ENCODE results near the gene TNFRSF1B. TPM values are rescaled to one million over a fixed set of nuclear protein-coding genes. Genes with fewer than 3 reads are reported as not detected.

TNFRSF1B gene
- total and polyA plus RNA-seq, 9 of the 15 experiments (the other 6 are each of a cell fraction or from before 2014, with no cell fraction given): 8.8 to 91.3 (median 36.0) TPM

DNA sequence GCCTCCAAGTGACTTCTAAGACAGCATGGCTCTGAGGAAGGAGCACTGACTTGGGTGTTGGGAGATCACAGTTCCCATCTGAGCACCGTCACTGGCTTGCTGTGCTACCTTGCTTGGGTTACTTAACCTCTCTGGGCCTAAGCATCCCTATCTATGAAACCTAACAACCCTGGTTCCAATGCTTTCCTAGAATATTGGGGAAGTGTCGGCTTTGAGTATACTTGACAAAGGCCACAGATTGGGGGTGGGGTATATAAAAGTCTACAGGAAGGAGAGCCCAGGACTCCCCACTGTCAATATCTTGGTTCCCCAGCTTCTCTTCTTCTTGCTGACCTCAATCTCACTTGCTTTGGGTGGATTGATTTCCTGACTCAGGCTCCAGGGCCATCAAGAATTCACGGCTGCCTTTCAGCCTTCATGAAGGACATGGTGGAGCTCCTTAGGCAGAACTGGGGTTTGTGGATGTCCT is 6.3 kb downstream of the TNFRSF1B start (continued):
- TF ChIP-seq ADNP (tag; IDR thresholded peaks at IDR 0.05): 0 out of 2 replicates have a peak, but pooled peaks have one; percentile 24
- TF ChIP-seq PTBP1 (IDR thresholded peaks at IDR 0.05; ENCODE audit: low read depth, low read length): 0 out of 2 replicates have a peak, but pooled peaks have one; percentile 77
- TF ChIP-seq FUS (optimal IDR thresholded peaks at IDR 0.05; ENCODE audit: low read depth, low read length): no peak
- TF ChIP-seq ZBED1 (IDR thresholded peaks at IDR 0.05): no peak
- no peak for TF ChIP-seq ATF7 (IDR thresholded peaks at IDR 0.05)
- TF ChIP-seq, protein P1, sequence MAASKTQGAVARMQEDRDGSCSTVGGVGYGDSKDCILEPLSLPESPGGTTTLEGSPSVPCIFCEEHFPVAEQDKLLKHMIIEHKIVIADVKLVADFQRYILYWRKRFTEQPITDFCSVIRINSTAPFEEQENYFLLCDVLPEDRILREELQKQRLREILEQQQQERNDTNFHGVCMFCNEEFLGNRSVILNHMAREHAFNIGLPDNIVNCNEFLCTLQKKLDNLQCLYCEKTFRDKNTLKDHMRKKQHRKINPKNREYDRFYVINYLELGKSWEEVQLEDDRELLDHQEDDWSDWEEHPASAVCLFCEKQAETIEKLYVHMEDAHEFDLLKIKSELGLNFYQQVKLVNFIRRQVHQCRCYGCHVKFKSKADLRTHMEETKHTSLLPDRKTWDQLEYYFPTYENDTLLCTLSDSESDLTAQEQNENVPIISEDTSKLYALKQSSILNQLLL (CRISPR knock-in tag; IDR thresholded peaks at IDR 0.05; ENCODE audit: borderline replicate concordance): no peak
- TF ChIP-seq TSC22D4 (tag; IDR thresholded peaks at IDR 0.05): no peak
- peak; percentile 48 to 87; a peak in 3 of 4 replicates for TF ChIP-seq RCOR1 (IDR thresholded peaks at IDR 0.05; ENCODE audit: borderline replicate concordance in 1 of 2, low read depth in 2 of 2, low read length in 2 of 2)
- peak; percentile 12; the same call in 1 of the 2 replicates for TF ChIP-seq CBFA2T3 (IDR thresholded peaks at IDR 0.05)
- TF ChIP-seq, protein P2, sequence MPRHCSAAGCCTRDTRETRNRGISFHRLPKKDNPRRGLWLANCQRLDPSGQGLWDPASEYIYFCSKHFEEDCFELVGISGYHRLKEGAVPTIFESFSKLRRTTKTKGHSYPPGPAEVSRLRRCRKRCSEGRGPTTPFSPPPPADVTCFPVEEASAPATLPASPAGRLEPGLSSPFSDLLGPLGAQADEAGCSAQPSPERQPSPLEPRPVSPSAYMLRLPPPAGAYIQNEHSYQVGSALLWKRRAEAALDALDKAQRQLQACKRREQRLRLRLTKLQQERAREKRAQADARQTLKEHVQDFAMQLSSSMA (CRISPR knock-in tag; IDR thresholded peaks at IDR 0.05): no peak
- TF ChIP-seq HDAC1 (IDR thresholded peaks at IDR 0.05): peak in 1 of 2 experiments; percentile 24; a peak in 1 of 4 replicates
- no peak for TF ChIP-seq ZFPM2 (CRISPR knock-in tag; IDR thresholded peaks at IDR 0.05)
- TF ChIP-seq MTA1 (IDR thresholded peaks at IDR 0.05; ENCODE audit: borderline replicate concordance): 0 out of 2 replicates have a peak, but pooled peaks have one; percentile 19
- TF ChIP-seq, protein P3, sequence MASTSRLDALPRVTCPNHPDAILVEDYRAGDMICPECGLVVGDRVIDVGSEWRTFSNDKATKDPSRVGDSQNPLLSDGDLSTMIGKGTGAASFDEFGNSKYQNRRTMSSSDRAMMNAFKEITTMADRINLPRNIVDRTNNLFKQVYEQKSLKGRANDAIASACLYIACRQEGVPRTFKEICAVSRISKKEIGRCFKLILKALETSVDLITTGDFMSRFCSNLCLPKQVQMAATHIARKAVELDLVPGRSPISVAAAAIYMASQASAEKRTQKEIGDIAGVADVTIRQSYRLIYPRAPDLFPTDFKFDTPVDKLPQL (IDR thresholded peaks at IDR 0.05; ENCODE audit: extremely low read depth, insufficient read length): no peak
- TF ChIP-seq HNRNPUL1 (IDR thresholded peaks at IDR 0.05; ENCODE audit: low read length): no peak
- TF ChIP-seq, protein P4, sequence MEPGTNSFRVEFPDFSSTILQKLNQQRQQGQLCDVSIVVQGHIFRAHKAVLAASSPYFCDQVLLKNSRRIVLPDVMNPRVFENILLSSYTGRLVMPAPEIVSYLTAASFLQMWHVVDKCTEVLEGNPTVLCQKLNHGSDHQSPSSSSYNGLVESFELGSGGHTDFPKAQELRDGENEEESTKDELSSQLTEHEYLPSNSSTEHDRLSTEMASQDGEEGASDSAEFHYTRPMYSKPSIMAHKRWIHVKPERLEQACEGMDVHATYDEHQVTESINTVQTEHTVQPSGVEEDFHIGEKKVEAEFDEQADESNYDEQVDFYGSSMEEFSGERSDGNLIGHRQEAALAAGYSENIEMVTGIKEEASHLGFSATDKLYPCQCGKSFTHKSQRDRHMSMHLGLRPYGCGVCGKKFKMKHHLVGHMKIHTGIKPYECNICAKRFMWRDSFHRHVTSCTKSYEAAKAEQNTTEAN (CRISPR knock-in tag; IDR thresholded peaks at IDR 0.05): no peak
- no peak for TF ChIP-seq PHF8 (IDR thresholded peaks at IDR 0.05; ENCODE audit: borderline replicate concordance, low read length)
- 0 out of 2 replicates have a peak, but pooled peaks have one; percentile 58 for TF ChIP-seq ZBTB1 (CRISPR knock-in tag; IDR thresholded peaks at IDR 0.05; ENCODE audit: borderline replicate concordance, low read depth)
- no peak for TF ChIP-seq SMARCA4 (IDR thresholded peaks at IDR 0.05)
- TF ChIP-seq DPF2 (IDR thresholded peaks at IDR 0.05): 0 out of 2 replicates have a peak, but pooled peaks have one; percentile 13
- TF ChIP-seq CBX1 (IDR thresholded peaks at IDR 0.05; ENCODE audit: low read depth): peak; percentile 75; the same call in 1 of the 2 replicates
- peak; percentile 90 for TF ChIP-seq SMARCA5 (IDR thresholded peaks at IDR 0.05)
- peak; percentile 98 for TF ChIP-seq RBM25 (IDR thresholded peaks at IDR 0.05; ENCODE audit: low read depth, low read length, severe bottlenecking)
- TF ChIP-seq GTF2A2 (tag; IDR thresholded peaks at IDR 0.05): no peak
- TF ChIP-seq BRD9 (IDR thresholded peaks at IDR 0.05; ENCODE audit: low read depth, partially characterized antibody): peak; percentile 78
- peak; percentile 90 to 94 for TF ChIP-seq KDM1A (IDR thresholded peaks at IDR 0.05)
- TF ChIP-seq HDAC2 (IDR thresholded peaks at IDR 0.05): peak; percentile 93
- 0 out of 2 replicates have a peak, but pooled peaks have one; percentile 16 for TF ChIP-seq PHF21A (IDR thresholded peaks at IDR 0.05; ENCODE audit: borderline replicate concordance, low read depth)
